Omental fat pad (tissue), 4 donors: ENCODE data around the gene SYTL1. TPM values are rescaled to one million over a fixed set of nuclear protein-coding genes. Genes with fewer than 3 reads are reported as not detected.

Experiments used
- ATAC-seq: fragments of 150-250 bp; one replicate; pipeline ENCODE4 v1.9.1; 2016; ENCODE audit warnings: mild to moderate bottlenecking, moderate library complexity; ENCODE audit not compliant: low FRiP score
- DNase-seq: peaks from one replicate; pipeline ENCODE4 v3.0.0-alpha.2; 2019; ENCODE audit warnings: low spot score
- total RNA-seq, 4 donors: library from RNA; depleted of rRNA; stranded (reverse); fragments of >200 nt; gene quantifications; one replicate each; pipeline ENCODE4 v1.1.0, GENCODE V29; 2016
- TF ChIP-seq, protein P1 (sequence below), 3 donors: fragments of 450-650 bp; IDR thresholded peaks; one replicate each; pipeline ENCODE4 v1.5.1; 2016 to 2017; ENCODE audit warnings: antibody characterized with exemption in 3 of 3, mild to moderate bottlenecking in 3 of 3, moderate library complexity in 2 of 3

SYTL1 gene
- total RNA-seq, 4 donors from 2014 or later, result 1.2 to 4.3 (median 1.9) TPM

DNA sequence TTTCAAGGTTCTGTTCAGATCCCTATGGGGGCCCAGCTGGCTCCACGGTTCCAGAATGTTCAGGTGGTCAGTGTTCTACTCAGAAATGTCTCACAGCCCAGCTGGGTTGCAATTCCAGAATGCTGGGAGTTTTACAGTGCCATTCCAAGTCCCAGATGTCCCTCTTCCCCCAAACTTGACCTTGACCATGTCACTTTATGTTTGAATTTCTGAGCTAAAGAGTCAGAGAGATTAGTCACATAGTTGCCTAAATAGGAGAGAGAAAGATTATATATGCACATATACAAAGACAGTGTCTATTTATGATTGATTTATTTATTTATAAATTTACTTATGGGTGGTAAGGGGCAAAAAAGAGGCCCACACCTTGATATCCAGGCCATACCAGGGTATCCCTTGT, 53.1 kb downstream of the SYTL1 start:
- ATAC-seq, result no peak

DNA sequence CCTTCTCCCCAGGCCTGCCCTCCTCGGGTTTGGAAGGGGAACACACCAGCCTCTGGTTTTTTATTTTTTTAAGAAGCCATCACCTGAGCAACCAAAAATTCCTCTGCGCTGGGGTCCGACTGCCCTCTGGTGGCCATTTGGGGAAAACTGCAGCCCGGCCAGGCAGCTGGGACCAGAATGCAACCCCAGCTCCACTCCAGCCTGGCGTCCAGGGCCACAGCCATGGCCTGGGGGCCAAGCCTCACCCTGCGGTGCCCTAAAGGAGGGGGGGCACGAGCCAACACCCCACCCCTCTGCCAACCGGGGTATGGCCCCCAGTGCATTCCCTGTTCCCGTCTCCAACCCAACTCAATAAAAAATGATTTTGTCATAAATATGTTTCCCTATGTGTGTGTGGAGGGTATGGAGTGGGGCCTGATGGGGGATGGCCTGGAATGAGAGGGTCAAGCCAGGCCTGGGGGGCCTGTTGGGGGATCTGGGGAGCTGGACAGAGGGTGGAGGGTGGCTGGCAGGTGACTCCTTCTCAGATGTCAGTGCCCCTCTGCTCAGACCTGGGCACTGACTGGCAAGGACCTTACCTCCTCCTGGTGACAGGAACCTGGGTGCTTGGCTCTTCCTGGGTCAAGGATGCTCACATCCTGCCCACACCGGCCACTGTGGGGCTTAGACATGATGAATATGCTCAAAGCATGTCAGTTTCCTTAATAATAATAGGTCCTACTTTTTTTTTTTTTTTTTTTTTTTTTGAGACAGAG, 53.8 kb downstream of the SYTL1 start:
- DNase-seq (no peak), ATAC-seq (no peak)
- TF ChIP-seq, protein P1, sequence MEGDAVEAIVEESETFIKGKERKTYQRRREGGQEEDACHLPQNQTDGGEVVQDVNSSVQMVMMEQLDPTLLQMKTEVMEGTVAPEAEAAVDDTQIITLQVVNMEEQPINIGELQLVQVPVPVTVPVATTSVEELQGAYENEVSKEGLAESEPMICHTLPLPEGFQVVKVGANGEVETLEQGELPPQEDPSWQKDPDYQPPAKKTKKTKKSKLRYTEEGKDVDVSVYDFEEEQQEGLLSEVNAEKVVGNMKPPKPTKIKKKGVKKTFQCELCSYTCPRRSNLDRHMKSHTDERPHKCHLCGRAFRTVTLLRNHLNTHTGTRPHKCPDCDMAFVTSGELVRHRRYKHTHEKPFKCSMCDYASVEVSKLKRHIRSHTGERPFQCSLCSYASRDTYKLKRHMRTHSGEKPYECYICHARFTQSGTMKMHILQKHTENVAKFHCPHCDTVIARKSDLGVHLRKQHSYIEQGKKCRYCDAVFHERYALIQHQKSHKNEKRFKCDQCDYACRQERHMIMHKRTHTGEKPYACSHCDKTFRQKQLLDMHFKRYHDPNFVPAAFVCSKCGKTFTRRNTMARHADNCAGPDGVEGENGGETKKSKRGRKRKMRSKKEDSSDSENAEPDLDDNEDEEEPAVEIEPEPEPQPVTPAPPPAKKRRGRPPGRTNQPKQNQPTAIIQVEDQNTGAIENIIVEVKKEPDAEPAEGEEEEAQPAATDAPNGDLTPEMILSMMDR (IDR thresholded peaks at IDR 0.05), result peak in 2 of 3 donors; percentile 29 to 97

More for the DNA sequence above, 53.1 kb downstream of the SYTL1 start:
- TF ChIP-seq, protein P1 (IDR thresholded peaks at IDR 0.05), result no peak
- DNase-seq, result no peak

DNA sequence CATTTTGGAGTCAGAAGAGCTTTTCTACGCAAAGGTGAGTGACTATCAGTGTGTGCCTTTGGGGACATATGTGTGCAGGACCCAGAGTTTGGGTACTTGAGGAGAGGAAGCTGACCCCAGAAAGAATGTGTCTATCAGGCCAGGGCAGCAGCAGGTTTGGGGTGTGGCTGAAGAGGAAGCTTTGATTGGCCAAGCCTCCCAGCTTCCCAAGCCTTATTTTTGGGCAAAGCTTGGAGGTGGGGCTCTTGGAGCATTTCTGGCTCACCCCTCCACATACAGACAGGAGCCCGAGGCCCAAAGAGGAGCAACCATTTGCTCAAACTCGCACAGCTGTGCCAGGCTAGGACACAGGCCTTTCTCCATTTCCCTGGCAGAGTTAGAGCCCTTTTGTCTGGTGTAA, 55.3 kb downstream of the SYTL1 start:
- DNase-seq, result no peak
- no peak for ATAC-seq
- TF ChIP-seq, protein P1 (IDR thresholded peaks at IDR 0.05), result no peak

DNA sequence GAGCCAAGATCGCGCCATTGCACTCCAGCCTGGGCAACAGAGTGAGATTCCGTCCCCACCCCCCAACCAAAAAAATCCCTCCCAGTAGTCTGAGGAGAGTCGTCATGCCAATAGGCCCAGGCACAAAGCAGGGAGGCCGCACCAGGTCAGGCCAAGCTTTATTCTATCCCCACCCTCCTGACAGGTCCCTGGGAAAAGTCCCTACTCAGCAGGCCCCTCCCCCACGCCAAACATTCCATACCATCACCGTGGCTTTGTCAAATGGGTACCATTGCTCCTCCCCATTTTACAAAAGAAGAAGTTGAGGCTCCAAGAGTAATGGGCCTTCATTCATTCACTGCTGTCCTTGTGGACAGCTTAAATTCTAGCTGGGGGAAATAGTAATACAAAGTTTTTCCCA, 55.9 kb downstream of the SYTL1 start:
- TF ChIP-seq, protein P1 (IDR thresholded peaks at IDR 0.05), result no peak
- ATAC-seq, result no peak
- no peak for DNase-seq

DNA sequence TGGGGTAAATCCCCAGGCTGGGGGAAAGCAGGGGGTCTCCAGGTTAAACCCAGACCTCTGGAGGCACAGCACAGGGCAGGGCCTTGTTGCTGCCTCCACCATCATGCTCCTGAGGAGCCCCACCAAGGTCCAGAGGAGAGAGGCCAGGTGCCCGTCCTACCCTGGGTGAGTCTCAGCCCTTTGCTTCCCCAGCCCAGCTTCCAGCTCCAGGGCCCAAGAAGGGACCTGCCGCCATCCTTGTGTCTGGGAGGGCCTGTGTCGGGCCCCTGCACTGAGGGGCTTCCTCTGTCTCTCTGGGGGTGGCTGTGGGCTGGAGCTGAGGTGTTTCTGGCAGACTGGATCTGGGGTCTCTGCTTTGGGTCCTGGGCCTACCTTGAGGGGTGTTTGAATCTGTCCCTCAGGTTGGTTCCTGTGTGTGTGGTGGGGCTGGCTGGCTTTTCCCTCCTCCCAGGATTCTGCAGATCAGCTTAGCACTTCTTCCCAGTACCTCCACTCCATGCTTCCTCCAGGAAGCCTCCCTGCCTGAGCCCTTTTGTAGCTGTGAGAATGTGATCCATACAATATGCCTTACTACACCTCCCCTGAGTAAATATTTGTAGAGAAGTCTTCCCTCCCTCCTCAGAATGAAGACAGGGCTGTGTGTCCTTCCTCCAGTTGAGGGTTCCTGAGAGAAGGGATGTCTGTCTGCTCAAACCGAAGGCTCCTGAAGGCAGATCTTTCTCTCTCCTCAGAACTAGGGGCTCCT, 56.8 kb downstream of the SYTL1 start:
- ATAC-seq (no peak), DNase-seq (no peak)
- TF ChIP-seq, protein P1 (IDR thresholded peaks at IDR 0.05), result no peak

DNA sequence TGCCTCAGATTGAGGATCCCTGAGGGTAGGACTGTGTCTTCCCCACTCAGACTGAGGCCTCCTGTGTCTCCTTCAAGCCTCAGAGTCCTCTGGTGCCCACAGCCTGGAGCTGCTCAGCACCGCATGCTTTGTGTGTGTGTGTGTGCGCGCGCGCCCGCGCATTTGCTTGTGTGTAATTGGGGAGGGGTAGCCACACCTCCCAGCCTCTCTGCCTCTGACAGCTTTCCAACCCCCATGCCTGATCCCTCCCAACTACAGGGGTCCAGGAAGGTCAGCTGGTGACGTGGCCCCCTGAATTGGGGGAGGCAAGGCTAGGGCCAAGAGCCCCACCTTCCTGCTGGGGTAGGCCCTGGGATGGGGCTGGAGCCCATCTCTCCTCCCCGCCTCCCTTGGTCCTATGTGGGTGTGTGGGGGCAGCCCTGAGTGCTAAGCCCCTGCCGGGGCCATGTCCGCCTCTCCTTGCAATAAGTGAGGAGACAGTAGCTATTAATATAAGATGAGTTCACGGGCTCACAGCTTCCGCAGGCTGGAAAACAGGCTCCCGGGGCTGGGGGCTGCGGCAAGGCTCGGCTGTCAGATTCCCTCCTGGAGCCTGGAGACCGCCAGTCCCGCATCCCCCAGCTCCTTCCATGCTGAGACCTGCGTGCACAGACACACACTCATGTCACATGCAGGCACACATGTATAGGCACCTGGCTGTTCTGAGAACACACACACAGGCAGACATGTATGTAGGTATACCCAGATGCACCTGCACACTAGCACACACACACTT, 57.6 kb downstream of the SYTL1 start:
- ATAC-seq, result no peak
- TF ChIP-seq, protein P1 (IDR thresholded peaks at IDR 0.05), result no peak
- DNase-seq, result no peak
